Measurements from ENCODE around the gene PFN3. TPM values are rescaled to one million over a fixed set of nuclear protein-coding genes. Genes with fewer than 3 reads are reported as not detected.
A peak's percentile ranks its signal among the peaks of the same experiment; 100 is the strongest.

Gene PFN3
- total RNA-seq, 1 donor from 2014 or later: not detected

DNA sequence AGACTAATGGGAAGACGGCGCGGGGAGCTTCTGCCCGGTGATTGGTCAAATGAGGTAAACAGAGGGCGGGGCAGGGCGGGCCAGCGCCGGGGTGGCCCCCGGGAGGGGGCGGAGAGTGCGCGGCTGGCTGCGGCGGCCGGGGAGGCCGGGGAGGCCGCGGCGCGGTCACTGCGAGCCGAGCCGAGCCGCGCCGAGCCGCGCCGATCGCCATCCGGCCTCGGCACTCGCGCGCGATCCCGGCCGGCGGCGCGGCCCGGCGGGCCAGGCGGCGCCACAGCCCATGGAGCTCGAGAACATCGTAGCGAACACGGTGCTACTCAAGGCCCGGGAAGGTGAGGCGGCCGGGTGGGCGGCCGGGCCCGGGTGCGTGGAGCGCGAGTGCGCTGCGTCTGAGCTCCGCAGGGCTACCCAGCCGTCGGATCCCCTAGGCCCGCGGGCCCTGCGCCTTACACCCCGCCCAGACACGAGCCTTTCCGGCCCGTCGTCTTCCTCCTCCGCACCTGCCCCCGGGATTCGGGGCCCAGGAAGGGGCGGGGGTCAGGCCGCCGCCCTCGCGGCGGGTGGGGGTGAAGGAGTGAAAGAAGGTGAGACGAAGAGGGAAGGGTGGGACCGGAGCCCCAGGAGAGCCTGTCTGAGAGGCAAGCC, 26.2 kb upstream of the PFN3 start, which contains the start of gene GRK6:
Gene GRK6 (plus strand): TSS at position 111 of the 645 bp plus-strand sequence. CDS start 170 bp downstream, at position 281.
- no peaks in the 10 kb centered on the region for H3K9me3 ChIP-seq (ENCODE audit: low read depth)
- H3K4me3 ChIP-seq: peak within 1 kb of the TSS; percentile 95
- peaks cover 14% of the 10 kb centered on the region for H3K27me3 Mint-ChIP-seq (ENCODE audit: insufficient read depth, low read depth)
- DNase-seq (ENCODE audit: low spot score): no peak
- peaks cover 31% of the 10 kb centered on the region for H4K20me1 ChIP-seq (ENCODE audit: low read depth)
- peak within 1 kb of the TSS; percentile 90 for H3K4me2 ChIP-seq
- peaks cover 12% of the 10 kb centered on the region for H3F3A ChIP-seq (ENCODE audit: low read depth)
- peaks cover 2% of the 10 kb centered on the region for H3K36me3 Mint-ChIP-seq
- H3K4me3 Mint-ChIP-seq: peak within 1 kb of the TSS; percentile 94
- peaks cover 32% of the 10 kb centered on the region for H3K79me2 ChIP-seq (ENCODE audit: low read depth)
- TF ChIP-seq EZH2 (IDR thresholded peaks at IDR 0.05) (no peak), EZH2phosphoT487 (IDR thresholded peaks at IDR 0.05) (no peak), CTCF (IDR thresholded peaks at IDR 0.05) (no peak)
- peaks cover 28% of the 10 kb centered on the region for H3K4me1 Mint-ChIP-seq
- peaks cover 9% of the 10 kb centered on the region for H3K4me1 ChIP-seq
- H3K9ac ChIP-seq: peak within 1 kb of the TSS; percentile 87
- H3K27ac Mint-ChIP-seq: peak within 1 kb of the TSS; percentile 98
- H3K27me3 ChIP-seq: no peaks in the 10 kb centered on the region
- no peaks in the 10 kb centered on the region for H3K36me3 ChIP-seq
- peak within 1 kb of the TSS; percentile 59 for H2AFZ ChIP-seq (replicated peaks)
- H3K9me3 Mint-ChIP-seq: no peaks in the 10 kb centered on the region
- peak within 1 kb of the TSS; percentile 88 for H3K27ac ChIP-seq

- Histone ChIP-seq H3K4me3 (peak overlapping the region; percentile 60), H3K79me2 (ENCODE audit: low read depth) (peaks cover 32% of the 10 kb centered on the region), H3K36me3 (no peaks in the 10 kb centered on the region), H3K9ac (no peak overlapping the region), H3K4me2 (peak overlapping the region; percentile 71), H3K9me3 (ENCODE audit: low read depth) (no peaks in the 10 kb centered on the region), H3K27ac (peak overlapping the region; percentile 88), H3K4me1 (peaks cover 9% of the 10 kb centered on the region), H3F3A (ENCODE audit: low read depth) (peaks cover 12% of the 10 kb centered on the region), H4K20me1 (ENCODE audit: low read depth) (peaks cover 31% of the 10 kb centered on the region), H2AFZ (replicated peaks) (peak overlapping the region; percentile 59), H3K27me3 (no peaks in the 10 kb centered on the region)
- Mint-ChIP-seq H3K4me3 (peak overlapping the region; percentile 94), H3K27me3 (ENCODE audit: insufficient read depth, low read depth) (peaks cover 14% of the 10 kb centered on the region), H3K27ac (peak overlapping the region; percentile 98), H3K4me1 (peaks cover 28% of the 10 kb centered on the region), H3K36me3 (peaks cover 2% of the 10 kb centered on the region), H3K9me3 (no peaks in the 10 kb centered on the region)
- TF ChIP-seq EZH2phosphoT487 (IDR thresholded peaks at IDR 0.05) (no peak), EZH2 (IDR thresholded peaks at IDR 0.05) (peak; percentile 46)
- DNase-seq (ENCODE audit: low spot score): peak; percentile 100
These were observed 25.5 kb upstream of the PFN3 start for GRCh38 chr5:177425801-177426565.

DNA sequence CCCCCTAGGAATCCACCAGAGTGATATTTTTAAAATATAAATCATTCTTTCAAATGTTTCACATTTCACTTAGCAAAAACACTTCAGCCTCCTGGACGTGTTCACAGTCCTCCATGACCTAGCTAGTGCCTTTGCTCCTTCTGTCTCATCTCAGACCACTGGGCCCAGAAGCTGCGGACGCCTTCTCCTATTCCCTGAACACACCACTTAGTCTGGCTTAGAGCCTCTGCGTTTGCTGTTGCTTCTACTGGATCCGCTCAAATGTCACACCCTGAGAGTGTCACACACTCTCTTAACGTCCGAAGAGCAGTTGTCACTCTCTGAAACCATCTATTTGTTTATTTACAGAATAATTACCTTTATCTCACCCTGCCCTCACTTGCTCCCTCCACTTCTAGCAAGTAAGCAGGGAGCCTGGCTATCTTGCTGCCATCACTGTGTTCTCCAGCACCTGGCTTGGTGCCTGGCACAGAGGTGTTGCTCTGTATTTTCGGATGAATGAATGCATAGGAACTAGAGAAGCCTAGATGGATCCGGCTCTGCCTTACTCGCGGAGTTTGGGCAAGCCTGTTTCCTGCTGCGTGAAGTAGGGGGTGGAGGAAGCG, 24.8 kb upstream of the PFN3 start:
- Histone ChIP-seq H3K9ac (no peak overlapping the region), H3K27ac (peak overlapping the region; percentile 88), H2AFZ (replicated peaks) (peak overlapping the region; percentile 59), H3K36me3 (no peaks in the 10 kb centered on the region), H3K4me2 (peak overlapping the region; percentile 71), H3F3A (ENCODE audit: low read depth) (peaks cover 12% of the 10 kb centered on the region), H3K79me2 (ENCODE audit: low read depth) (peaks cover 32% of the 10 kb centered on the region), H3K9me3 (ENCODE audit: low read depth) (no peaks in the 10 kb centered on the region), H4K20me1 (ENCODE audit: low read depth) (peaks cover 31% of the 10 kb centered on the region), H3K27me3 (no peaks in the 10 kb centered on the region), H3K4me3 (peak overlapping the region; percentile 60), H3K4me1 (peaks cover 9% of the 10 kb centered on the region)
- H3K36me3 Mint-ChIP-seq: peaks cover 2% of the 10 kb centered on the region
- H3K4me3 Mint-ChIP-seq: peak overlapping the region; percentile 94
- peaks cover 27% of the 10 kb centered on the region for H3K4me1 Mint-ChIP-seq
- peak overlapping the region; percentile 98 for H3K27ac Mint-ChIP-seq
- H3K27me3 Mint-ChIP-seq (ENCODE audit: insufficient read depth, low read depth): peaks cover 13% of the 10 kb centered on the region
- H3K9me3 Mint-ChIP-seq: no peaks in the 10 kb centered on the region
- no peak for DNase-seq (ENCODE audit: low spot score)
- TF ChIP-seq CTCF (IDR thresholded peaks at IDR 0.05): no peak
- no peak for TF ChIP-seq EZH2 (IDR thresholded peaks at IDR 0.05)
- TF ChIP-seq EZH2phosphoT487 (IDR thresholded peaks at IDR 0.05): no peak
